GM18505 (cell line): ENCODE measurements around the gene EMC1.

ENCODE experiments used
- ATAC-seq: cut with Tn5 transposase; IDR thresholded peaks from one replicate; pipeline ENCODE4 v1.9.1; 2021; ENCODE audit not compliant: unreplicated experiment
- POLR2A ChIP-seq: IDR thresholded peaks from 4 replicates; pipeline ENCODE4 v1.6.1; 2011; ENCODE audit warnings: borderline replicate concordance; ENCODE audit not compliant: insufficient read depth, insufficient read length; ENCODE audit errors: extremely low read depth

The EMC1 gene

GRCh38 chr1:19179597-19180264 lies 71.6 kb downstream of the EMC1 start:
- no peak for TF ChIP-seq POLR2A
- ATAC-seq, result no peak

- no peak for ATAC-seq
- TF ChIP-seq POLR2A, result no peak
Observed at GRCh38 chr1:19178734-19179398, 72.5 kb downstream of the EMC1 start.

GRCh38 chr1:19177811-19178210 lies 73.5 kb downstream of the EMC1 start:
- no peak for ATAC-seq
- TF ChIP-seq POLR2A, result no peak

GRCh38 chr1:19169642-19170041 lies 81.7 kb downstream of the EMC1 start:
- no peak for TF ChIP-seq POLR2A
- no peak for ATAC-seq

GRCh38 chr1:19167140-19167539 lies 84.2 kb downstream of the EMC1 start:
- TF ChIP-seq POLR2A, result no peak
- no peak for ATAC-seq

- ATAC-seq, result no peak
- TF ChIP-seq POLR2A, result no peak
Observed at GRCh38 chr1:19166066-19166465, 85.3 kb downstream of the EMC1 start.
